Measurements from ENCODE around the gene PIAS2. TPM values are rescaled to one million over a fixed set of nuclear protein-coding genes. Genes with fewer than 3 reads are reported as not detected.

PIAS2 gene
- total and polyA plus RNA-seq, 2 experiments from 2014 or later, result 18.4 to 30.7 TPM

GRCh38 chr18:46759890-46760289 is 157.4 kb downstream of the PIAS2 start:
- Histone ChIP-seq H3K27ac (no peak overlapping the region), H3K9me2 (replicated peaks; ENCODE audit: insufficient read depth) (no peaks in the 10 kb centered on the region), H3K4me1 (ENCODE audit: insufficient read depth) (peaks cover 9% of the 10 kb centered on the region), H3K4me3 (no peak overlapping the region), H3K9me3 (ENCODE audit: low read depth) (no peaks in the 10 kb centered on the region), H3K4me2 (no peak overlapping the region), H3K79me2 (no peaks in the 10 kb centered on the region), H2AFZ (no peak overlapping the region), H4K20me1 (ENCODE audit: insufficient read depth, poor library complexity, severe bottlenecking) (no peaks in the 10 kb centered on the region), H3K36me3 (replicated peaks; ENCODE audit: insufficient read depth, low read depth) (no peaks in the 10 kb centered on the region), H3K27me3 (peaks cover 74% of the 10 kb centered on the region)
- DNase-seq (ENCODE audit: low spot score), result no peak
- no peak for TF ChIP-seq EZH2phosphoT487 (IDR thresholded peaks at IDR 0.05; ENCODE audit: low read depth, severe bottlenecking, unreplicated experiment)
- TF ChIP-seq, protein P1, sequence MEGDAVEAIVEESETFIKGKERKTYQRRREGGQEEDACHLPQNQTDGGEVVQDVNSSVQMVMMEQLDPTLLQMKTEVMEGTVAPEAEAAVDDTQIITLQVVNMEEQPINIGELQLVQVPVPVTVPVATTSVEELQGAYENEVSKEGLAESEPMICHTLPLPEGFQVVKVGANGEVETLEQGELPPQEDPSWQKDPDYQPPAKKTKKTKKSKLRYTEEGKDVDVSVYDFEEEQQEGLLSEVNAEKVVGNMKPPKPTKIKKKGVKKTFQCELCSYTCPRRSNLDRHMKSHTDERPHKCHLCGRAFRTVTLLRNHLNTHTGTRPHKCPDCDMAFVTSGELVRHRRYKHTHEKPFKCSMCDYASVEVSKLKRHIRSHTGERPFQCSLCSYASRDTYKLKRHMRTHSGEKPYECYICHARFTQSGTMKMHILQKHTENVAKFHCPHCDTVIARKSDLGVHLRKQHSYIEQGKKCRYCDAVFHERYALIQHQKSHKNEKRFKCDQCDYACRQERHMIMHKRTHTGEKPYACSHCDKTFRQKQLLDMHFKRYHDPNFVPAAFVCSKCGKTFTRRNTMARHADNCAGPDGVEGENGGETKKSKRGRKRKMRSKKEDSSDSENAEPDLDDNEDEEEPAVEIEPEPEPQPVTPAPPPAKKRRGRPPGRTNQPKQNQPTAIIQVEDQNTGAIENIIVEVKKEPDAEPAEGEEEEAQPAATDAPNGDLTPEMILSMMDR (IDR thresholded peaks at IDR 0.05; ENCODE audit: poor library complexity), result no peak
- no peak for TF ChIP-seq EZH2 (IDR thresholded peaks at IDR 0.05; ENCODE audit: borderline replicate concordance)
- WGBS (ENCODE audit: low lambda C conversion rate, missing lambda C conversion rate), result 70% methylated on average over 6 of the region's 6 CpGs

DNA sequence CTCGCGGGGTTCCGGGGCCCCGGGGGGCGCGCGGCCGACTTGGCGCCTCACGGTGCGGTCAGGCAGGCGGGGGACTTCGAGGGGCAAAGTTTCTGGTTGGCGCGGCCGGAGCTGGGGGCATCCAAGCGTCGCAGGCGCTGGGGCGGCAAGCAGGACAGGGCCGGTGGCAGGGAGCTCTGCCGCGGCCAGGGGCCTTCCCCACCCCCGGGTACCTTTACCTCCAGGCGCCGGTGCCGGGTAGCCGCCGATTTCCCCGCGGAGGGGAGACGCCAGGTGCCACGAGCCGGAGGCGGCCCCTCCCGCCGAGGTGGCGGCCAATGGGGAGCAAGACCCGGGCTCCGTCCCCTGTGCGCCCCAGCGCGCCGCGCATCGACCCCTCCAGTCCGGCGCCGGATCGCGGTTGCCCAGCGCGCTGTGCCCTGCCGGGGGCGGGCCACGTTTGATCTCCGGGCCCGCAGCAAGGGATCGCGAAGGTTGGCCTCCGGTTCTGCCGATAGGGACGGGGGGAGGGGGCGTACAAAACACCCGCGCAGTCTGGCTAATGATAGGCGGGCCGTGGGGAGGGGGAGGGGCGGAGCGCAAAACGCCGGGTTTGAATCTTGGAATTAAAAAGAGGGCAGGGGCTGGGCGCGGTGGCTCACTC is 160.6 kb downstream of the PIAS2 start, which contains the start of gene ST8SIA5:
ST8SIA5 (minus strand) TSS at position 495 of the 643 bp plus-strand sequence. CDS start 545 bp downstream, outside the sequence.
- 3% methylated on average over 50 of the region's 74 CpGs for WGBS (ENCODE audit: low lambda C conversion rate, missing lambda C conversion rate)
- Histone ChIP-seq H3K9me2 (replicated peaks; ENCODE audit: insufficient read depth) (no peaks in the 10 kb centered on the region), H3K36me3 (replicated peaks; ENCODE audit: insufficient read depth, low read depth) (no peaks in the 10 kb centered on the region), H2AFZ (peak within 1 kb of the TSS; percentile 56), H4K20me1 (ENCODE audit: insufficient read depth, poor library complexity, severe bottlenecking) (no peaks in the 10 kb centered on the region), H3K9me3 (ENCODE audit: low read depth) (no peaks in the 10 kb centered on the region), H3K27ac (no peak within 1 kb of the TSS), H3K4me1 (ENCODE audit: insufficient read depth) (peaks cover 9% of the 10 kb centered on the region), H3K79me2 (no peaks in the 10 kb centered on the region), H3K27me3 (peaks cover 88% of the 10 kb centered on the region), H3K4me3 (peak within 1 kb of the TSS; percentile 28), H3K4me2 (peak within 1 kb of the TSS; percentile 79)
- TF ChIP-seq EZH2 (IDR thresholded peaks at IDR 0.05; ENCODE audit: borderline replicate concordance), result peak; percentile 70
- TF ChIP-seq, protein P1 (IDR thresholded peaks at IDR 0.05; ENCODE audit: poor library complexity), result no peak
- DNase-seq (ENCODE audit: low spot score), result no peak

DNA sequence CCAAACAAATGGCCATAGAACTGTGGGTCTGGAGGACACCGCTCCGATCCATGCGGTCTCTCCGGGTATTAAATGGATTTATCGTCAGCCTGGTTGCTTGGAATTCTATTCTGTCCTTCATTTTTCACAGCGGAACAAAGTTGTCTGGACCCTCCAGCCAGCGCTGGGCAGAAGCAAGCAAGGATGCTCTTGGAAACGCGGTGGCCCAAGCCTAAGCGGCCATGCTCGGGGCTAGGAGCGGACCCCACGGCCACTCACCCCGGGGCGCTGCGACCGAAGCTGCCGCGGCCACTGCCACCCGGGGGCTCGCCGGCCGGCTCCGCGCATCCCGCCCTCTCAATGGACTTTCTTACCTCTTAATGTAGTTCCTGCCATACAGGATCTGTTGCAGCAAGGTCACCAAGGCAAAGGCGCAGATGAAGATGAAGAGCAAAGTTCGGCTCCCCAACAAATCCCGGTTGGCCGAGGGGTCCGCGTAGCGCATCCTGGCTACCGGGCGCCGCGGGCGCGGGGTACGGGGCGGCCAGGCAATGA is 161.2 kb downstream of the PIAS2 start:
- no peaks in the 10 kb centered on the region for H3K36me3 ChIP-seq (replicated peaks; ENCODE audit: insufficient read depth, low read depth)
- 7% methylated on average over 41 of the region's 41 CpGs for WGBS (ENCODE audit: low lambda C conversion rate, missing lambda C conversion rate)
- no peak overlapping the region for H3K4me3 ChIP-seq
- H2AFZ ChIP-seq, result no peak overlapping the region
- no peaks in the 10 kb centered on the region for H3K9me2 ChIP-seq (replicated peaks; ENCODE audit: insufficient read depth)
- no peaks in the 10 kb centered on the region for H3K9me3 ChIP-seq (ENCODE audit: low read depth)
- H3K79me2 ChIP-seq, result no peaks in the 10 kb centered on the region
- H3K4me1 ChIP-seq (ENCODE audit: insufficient read depth), result peaks cover 9% of the 10 kb centered on the region
- H3K27ac ChIP-seq, result no peak overlapping the region
- DNase-seq (ENCODE audit: low spot score), result no peak
- H4K20me1 ChIP-seq (ENCODE audit: insufficient read depth, poor library complexity, severe bottlenecking), result no peaks in the 10 kb centered on the region
- peak overlapping the region; percentile 79 for H3K4me2 ChIP-seq
- peaks cover 82% of the 10 kb centered on the region for H3K27me3 ChIP-seq
- TF ChIP-seq EZH2phosphoT487 (IDR thresholded peaks at IDR 0.05; ENCODE audit: low read depth, severe bottlenecking, unreplicated experiment) (no peak), EZH2 (IDR thresholded peaks at IDR 0.05; ENCODE audit: borderline replicate concordance) (peak; percentile 92)

GRCh38 chr18:46755315-46756024 is 161.8 kb downstream of the PIAS2 start:
- H3K4me2 ChIP-seq, result peak overlapping the region; percentile 79
- peaks cover 9% of the 10 kb centered on the region for H3K4me1 ChIP-seq (ENCODE audit: insufficient read depth)
- no peak overlapping the region for H2AFZ ChIP-seq
- H3K9me3 ChIP-seq (ENCODE audit: low read depth), result no peaks in the 10 kb centered on the region
- 41% methylated on average over 17 of the region's 17 CpGs for whole genome bisulfite sequencing (ENCODE audit: low lambda C conversion rate, missing lambda C conversion rate)
- H4K20me1 ChIP-seq (ENCODE audit: insufficient read depth, poor library complexity, severe bottlenecking), result no peaks in the 10 kb centered on the region
- no peaks in the 10 kb centered on the region for H3K79me2 ChIP-seq
- no peak overlapping the region for H3K27ac ChIP-seq
- TF ChIP-seq, protein P1 (IDR thresholded peaks at IDR 0.05; ENCODE audit: poor library complexity), result no peak
- TF ChIP-seq EZH2 (IDR thresholded peaks at IDR 0.05; ENCODE audit: borderline replicate concordance), result no peak
- no peak for TF ChIP-seq EZH2phosphoT487 (IDR thresholded peaks at IDR 0.05; ENCODE audit: low read depth, severe bottlenecking, unreplicated experiment)
- no peaks in the 10 kb centered on the region for H3K9me2 ChIP-seq (replicated peaks; ENCODE audit: insufficient read depth)
- peaks cover 76% of the 10 kb centered on the region for H3K27me3 ChIP-seq
- no peaks in the 10 kb centered on the region for H3K36me3 ChIP-seq (replicated peaks; ENCODE audit: insufficient read depth, low read depth)
- no peak for DNase-seq (ENCODE audit: low spot score)
- no peak overlapping the region for H3K4me3 ChIP-seq
